ENCODE results near the gene HPS4.

DNA sequence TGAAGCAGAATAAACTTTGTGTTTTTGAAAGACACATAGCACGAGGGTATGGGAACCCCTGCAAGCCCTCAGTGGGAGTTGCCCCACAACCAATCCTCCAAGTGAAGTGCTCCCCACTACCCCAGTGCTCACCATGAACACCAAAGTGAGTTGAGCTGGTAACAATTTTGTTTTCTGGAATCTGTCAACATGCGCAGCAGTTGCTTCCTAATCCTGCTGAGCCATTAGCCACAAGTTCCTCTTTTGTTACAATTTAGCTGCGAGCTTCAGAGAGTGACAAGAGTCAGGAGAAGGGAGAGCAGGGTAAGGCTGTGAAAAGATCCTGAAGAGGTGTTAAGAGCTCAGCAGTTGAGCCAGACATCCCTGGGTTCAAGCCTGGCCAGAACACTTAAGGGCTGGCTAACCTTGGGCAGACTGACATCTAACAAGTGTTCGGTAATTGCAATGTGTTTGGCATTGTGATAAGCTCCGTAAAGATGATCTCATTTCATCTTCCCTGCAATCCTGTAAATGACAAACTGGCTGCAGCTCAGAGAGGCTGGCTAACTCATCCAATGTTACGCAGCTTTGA, 78.6 kb downstream of the HPS4 start:
- TF ChIP-seq, protein P1, sequence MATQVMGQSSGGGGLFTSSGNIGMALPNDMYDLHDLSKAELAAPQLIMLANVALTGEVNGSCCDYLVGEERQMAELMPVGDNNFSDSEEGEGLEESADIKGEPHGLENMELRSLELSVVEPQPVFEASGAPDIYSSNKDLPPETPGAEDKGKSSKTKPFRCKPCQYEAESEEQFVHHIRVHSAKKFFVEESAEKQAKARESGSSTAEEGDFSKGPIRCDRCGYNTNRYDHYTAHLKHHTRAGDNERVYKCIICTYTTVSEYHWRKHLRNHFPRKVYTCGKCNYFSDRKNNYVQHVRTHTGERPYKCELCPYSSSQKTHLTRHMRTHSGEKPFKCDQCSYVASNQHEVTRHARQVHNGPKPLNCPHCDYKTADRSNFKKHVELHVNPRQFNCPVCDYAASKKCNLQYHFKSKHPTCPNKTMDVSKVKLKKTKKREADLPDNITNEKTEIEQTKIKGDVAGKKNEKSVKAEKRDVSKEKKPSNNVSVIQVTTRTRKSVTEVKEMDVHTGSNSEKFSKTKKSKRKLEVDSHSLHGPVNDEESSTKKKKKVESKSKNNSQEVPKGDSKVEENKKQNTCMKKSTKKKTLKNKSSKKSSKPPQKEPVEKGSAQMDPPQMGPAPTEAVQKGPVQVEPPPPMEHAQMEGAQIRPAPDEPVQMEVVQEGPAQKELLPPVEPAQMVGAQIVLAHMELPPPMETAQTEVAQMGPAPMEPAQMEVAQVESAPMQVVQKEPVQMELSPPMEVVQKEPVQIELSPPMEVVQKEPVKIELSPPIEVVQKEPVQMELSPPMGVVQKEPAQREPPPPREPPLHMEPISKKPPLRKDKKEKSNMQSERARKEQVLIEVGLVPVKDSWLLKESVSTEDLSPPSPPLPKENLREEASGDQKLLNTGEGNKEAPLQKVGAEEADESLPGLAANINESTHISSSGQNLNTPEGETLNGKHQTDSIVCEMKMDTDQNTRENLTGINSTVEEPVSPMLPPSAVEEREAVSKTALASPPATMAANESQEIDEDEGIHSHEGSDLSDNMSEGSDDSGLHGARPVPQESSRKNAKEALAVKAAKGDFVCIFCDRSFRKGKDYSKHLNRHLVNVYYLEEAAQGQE (IDR thresholded peaks at IDR 0.05; ENCODE audit: insufficient read depth in 1 of 2, low read depth in 2 of 2, low read length in 1 of 2): no peak
- TF ChIP-seq, protein P2, sequence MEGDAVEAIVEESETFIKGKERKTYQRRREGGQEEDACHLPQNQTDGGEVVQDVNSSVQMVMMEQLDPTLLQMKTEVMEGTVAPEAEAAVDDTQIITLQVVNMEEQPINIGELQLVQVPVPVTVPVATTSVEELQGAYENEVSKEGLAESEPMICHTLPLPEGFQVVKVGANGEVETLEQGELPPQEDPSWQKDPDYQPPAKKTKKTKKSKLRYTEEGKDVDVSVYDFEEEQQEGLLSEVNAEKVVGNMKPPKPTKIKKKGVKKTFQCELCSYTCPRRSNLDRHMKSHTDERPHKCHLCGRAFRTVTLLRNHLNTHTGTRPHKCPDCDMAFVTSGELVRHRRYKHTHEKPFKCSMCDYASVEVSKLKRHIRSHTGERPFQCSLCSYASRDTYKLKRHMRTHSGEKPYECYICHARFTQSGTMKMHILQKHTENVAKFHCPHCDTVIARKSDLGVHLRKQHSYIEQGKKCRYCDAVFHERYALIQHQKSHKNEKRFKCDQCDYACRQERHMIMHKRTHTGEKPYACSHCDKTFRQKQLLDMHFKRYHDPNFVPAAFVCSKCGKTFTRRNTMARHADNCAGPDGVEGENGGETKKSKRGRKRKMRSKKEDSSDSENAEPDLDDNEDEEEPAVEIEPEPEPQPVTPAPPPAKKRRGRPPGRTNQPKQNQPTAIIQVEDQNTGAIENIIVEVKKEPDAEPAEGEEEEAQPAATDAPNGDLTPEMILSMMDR (IDR thresholded peaks at IDR 0.05): no peak
- no peak for TF ChIP-seq POLR2AphosphoS5 (IDR thresholded peaks at IDR 0.05; ENCODE audit: low read depth, low read length)

Measured in Panc1 (cell line).